ENCODE measurements around the gene TERT. TPM values are rescaled to one million over a fixed set of nuclear protein-coding genes. Genes with fewer than 3 reads are reported as not detected.

Gene TERT
- polyA plus RNA-seq, 2 of the 4 experiments (the other 2 are of a cell fraction), result 1.1 to 4.0 TPM

DNA sequence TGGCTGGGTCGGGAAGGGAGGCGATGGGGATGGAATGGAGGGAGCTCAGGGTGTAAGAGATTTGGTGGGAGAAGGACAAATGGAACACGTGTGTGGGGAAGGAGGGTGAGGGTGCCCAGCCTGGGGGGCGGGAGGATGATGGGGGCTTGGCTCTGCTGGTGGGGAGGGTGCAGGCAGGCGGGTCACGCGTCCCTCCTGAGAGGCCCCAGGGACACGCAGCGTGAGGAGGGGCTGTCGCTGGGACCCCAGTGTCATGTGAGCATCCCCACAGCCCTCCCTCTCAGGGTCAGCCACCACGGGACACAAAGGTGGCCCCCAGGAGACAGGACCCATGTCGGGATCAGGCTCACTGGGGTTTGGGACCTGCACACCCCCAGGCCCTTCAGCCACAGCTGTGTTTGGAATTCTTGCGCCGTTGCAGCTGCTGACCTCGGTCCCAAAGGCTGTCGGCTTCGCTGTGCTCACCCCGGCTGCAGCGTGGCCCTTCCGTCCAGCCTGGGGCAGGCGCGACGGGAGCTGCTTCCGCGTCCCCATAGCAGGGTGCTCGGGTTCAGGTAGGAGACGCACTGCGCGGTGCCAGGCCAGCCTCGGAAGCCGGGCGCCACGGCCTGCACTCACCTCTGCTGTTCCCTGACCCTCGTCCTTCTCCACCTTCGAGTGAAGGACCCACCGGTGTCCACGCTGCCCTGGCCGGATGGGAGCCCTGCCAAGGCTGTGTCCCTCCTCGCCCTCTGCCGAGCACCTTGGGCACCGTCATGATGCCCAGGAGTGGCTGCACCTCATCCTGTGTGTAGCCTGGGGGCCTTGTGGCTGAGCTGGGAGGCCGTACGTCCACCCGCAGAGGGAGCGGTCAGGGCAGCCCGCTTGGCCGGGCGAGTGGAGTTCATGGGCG is 88.1 kb downstream of the TERT start:
- no peak overlapping the region for H3K4me2 ChIP-seq
- H3K9me3 ChIP-seq, result no peaks in the 10 kb centered on the region
- TF ChIP-seq HEYL (CRISPR knock-in tag; IDR thresholded peaks at IDR 0.05) (no peak), ESRRA (IDR thresholded peaks at IDR 0.05; ENCODE audit: borderline replicate concordance, low read length) (no peak), E2F6 (IDR thresholded peaks at IDR 0.05; ENCODE audit: borderline replicate concordance, low read depth) (no peak), SREBF2 (IDR thresholded peaks at IDR 0.05) (no peak), NFE2L2 (conservative IDR thresholded peaks at IDR 0.05; ENCODE audit: low read length) (no peak), HOXA7 (CRISPR knock-in tag; IDR thresholded peaks at IDR 0.05) (no peak), RAD21 (conservative IDR thresholded peaks at IDR 0.05 in 1 of 2, IDR thresholded peaks at IDR 0.05 in 1 of 2) (no peak)
- no peaks in the 10 kb centered on the region for H3K4me1 ChIP-seq
- ATAC-seq (no peak), FAIRE-seq (no peak), DNase-seq (ENCODE audit: low read depth in 1 of 2, low spot score in 1 of 2) (no peak)
- WGBS (ENCODE audit: missing lambda C conversion rate), result 54% methylated on average over 27 of the region's 49 CpGs
- CTCF ChIA-PET, result interaction anchor here (1.0 to 5.6 kb wide), 6 partner anchors 24 to 447 kb away, joined by 3 to 63 read pairs (median 4); no protein-coding TSS in a partner anchor
- no peak overlapping the region for H3K4me3 ChIP-seq
- POLR2A ChIA-PET, result no interaction called here
- no peak overlapping the region for H3K27ac ChIP-seq

DNA sequence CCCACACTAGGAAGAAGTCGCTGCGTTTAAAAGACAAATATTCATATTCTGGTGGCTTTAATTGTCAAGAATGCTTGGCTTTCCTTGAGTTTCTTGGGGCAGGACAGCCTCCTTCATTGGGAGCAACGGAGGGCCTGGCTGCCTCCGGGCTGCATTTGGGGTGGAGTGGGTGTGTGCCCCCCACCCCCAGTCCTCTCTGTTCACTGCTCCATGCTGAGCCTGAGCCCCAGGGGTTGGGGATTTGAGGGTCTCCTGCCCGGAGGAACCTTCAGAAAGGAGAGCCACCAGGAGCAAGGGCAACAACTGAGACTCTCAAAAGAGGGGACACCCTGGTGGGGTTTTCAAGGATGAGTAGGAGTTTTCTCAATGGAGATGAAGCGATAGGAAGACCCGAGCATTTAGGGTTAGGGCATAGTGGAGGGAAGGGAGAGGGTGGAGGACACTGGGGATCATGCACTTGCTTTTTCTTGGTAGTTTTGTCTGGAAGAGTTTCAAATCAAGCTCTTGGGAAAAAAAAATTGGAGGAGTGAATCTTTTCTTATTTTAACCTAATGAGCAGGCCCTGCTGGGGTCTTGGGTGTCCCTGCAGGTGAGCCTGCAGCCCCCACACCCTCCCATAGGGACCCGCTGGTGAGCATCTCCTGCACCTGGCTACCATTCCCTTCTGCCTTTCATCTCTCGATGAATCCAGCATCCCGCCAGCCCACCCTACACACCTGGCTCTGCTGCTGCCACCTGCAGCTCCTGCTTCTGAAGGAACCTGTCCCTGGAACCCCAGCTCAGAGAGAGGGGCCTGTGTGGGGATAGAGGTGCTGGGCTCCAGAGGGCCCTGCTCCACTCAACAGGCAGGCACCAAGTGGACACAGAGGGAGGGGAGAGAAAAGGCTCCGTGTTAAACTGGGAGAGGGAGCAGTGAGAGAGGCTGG is 89.3 kb downstream of the TERT start:
- DNase-seq (ENCODE audit: low read depth in 1 of 2, low spot score in 1 of 2) (no peak), FAIRE-seq (no peak), ATAC-seq (no peak)
- H3K9me3 ChIP-seq, result no peaks in the 10 kb centered on the region
- no peak overlapping the region for H3K4me2 ChIP-seq
- 38% methylated on average over 11 of the region's 11 CpGs for WGBS (ENCODE audit: missing lambda C conversion rate)
- POLR2A ChIA-PET, result no interaction called here
- H3K27ac ChIP-seq, result no peak overlapping the region
- no peak overlapping the region for H3K4me3 ChIP-seq
- no peaks in the 10 kb centered on the region for H3K4me1 ChIP-seq
- TF ChIP-seq ELK1 (IDR thresholded peaks at IDR 0.05; ENCODE audit: low read depth, low read length), result no peak
- no peak for TF ChIP-seq MYC (IDR thresholded peaks at IDR 0.05; ENCODE audit: borderline replicate concordance, low read length)
- no peak for TF ChIP-seq FOXS1 (CRISPR knock-in tag; IDR thresholded peaks at IDR 0.05)
- TF ChIP-seq EP300 (IDR thresholded peaks at IDR 0.05), result no peak
- TF ChIP-seq CBX8 (IDR thresholded peaks at IDR 0.05), result no peak
- no peak for TF ChIP-seq HOXB13 (CRISPR knock-in tag; IDR thresholded peaks at IDR 0.05; ENCODE audit: low read depth)
- no peak for TF ChIP-seq KDM1A (IDR thresholded peaks at IDR 0.05; ENCODE audit: low read depth)
- no peak for TF ChIP-seq RARB (CRISPR knock-in tag; IDR thresholded peaks at IDR 0.05)
- TF ChIP-seq, protein P1, sequence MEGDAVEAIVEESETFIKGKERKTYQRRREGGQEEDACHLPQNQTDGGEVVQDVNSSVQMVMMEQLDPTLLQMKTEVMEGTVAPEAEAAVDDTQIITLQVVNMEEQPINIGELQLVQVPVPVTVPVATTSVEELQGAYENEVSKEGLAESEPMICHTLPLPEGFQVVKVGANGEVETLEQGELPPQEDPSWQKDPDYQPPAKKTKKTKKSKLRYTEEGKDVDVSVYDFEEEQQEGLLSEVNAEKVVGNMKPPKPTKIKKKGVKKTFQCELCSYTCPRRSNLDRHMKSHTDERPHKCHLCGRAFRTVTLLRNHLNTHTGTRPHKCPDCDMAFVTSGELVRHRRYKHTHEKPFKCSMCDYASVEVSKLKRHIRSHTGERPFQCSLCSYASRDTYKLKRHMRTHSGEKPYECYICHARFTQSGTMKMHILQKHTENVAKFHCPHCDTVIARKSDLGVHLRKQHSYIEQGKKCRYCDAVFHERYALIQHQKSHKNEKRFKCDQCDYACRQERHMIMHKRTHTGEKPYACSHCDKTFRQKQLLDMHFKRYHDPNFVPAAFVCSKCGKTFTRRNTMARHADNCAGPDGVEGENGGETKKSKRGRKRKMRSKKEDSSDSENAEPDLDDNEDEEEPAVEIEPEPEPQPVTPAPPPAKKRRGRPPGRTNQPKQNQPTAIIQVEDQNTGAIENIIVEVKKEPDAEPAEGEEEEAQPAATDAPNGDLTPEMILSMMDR (IDR thresholded peaks at IDR 0.05), result no peak
- TF ChIP-seq ZNF302 (CRISPR knock-in tag; IDR thresholded peaks at IDR 0.05), result no peak
- TF ChIP-seq CBX2 (IDR thresholded peaks at IDR 0.05; ENCODE audit: borderline replicate concordance, low read depth), result no peak
- TF ChIP-seq, protein P2, sequence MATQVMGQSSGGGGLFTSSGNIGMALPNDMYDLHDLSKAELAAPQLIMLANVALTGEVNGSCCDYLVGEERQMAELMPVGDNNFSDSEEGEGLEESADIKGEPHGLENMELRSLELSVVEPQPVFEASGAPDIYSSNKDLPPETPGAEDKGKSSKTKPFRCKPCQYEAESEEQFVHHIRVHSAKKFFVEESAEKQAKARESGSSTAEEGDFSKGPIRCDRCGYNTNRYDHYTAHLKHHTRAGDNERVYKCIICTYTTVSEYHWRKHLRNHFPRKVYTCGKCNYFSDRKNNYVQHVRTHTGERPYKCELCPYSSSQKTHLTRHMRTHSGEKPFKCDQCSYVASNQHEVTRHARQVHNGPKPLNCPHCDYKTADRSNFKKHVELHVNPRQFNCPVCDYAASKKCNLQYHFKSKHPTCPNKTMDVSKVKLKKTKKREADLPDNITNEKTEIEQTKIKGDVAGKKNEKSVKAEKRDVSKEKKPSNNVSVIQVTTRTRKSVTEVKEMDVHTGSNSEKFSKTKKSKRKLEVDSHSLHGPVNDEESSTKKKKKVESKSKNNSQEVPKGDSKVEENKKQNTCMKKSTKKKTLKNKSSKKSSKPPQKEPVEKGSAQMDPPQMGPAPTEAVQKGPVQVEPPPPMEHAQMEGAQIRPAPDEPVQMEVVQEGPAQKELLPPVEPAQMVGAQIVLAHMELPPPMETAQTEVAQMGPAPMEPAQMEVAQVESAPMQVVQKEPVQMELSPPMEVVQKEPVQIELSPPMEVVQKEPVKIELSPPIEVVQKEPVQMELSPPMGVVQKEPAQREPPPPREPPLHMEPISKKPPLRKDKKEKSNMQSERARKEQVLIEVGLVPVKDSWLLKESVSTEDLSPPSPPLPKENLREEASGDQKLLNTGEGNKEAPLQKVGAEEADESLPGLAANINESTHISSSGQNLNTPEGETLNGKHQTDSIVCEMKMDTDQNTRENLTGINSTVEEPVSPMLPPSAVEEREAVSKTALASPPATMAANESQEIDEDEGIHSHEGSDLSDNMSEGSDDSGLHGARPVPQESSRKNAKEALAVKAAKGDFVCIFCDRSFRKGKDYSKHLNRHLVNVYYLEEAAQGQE (IDR thresholded peaks at IDR 0.05), result no peak
- no peak for TF ChIP-seq RAD21 (conservative IDR thresholded peaks at IDR 0.05 in 1 of 2, IDR thresholded peaks at IDR 0.05 in 1 of 2)
- TF ChIP-seq GATA3 (IDR thresholded peaks at IDR 0.05; ENCODE audit: borderline replicate concordance), result no peak
- TF ChIP-seq PBX3 (IDR thresholded peaks at IDR 0.05), result no peak
- TF ChIP-seq HOXB5 (CRISPR knock-in tag; IDR thresholded peaks at IDR 0.05), result no peak
- CTCF ChIA-PET, result interaction anchor here (0.6 to 5.6 kb wide), 7 partner anchors 25 to 439 kb away, joined by 3 to 63 read pairs (median 4); no protein-coding TSS in a partner anchor
